DMS153 treated with DMSO at 0.1 percent for 48 hours (cell line): ENCODE measurements around the gene MCF2L2.
"Not testable (repeated sequence)": the region's sequence is repeated elsewhere in the genome, so short reads cannot be mapped to it uniquely, and the experiment has no call there.

ENCODE experiments used
- DNase-seq: peaks from one replicate; lab custom pipeline; 2025; ENCODE audit not compliant: unreplicated experiment; lab: John Stamatoyannopoulos, UW

The MCF2L2 gene

GRCh38 chr3:183372911-183373310 is 55.5 kb downstream of the MCF2L2 start:
- no peak for DNase-seq

DNA sequence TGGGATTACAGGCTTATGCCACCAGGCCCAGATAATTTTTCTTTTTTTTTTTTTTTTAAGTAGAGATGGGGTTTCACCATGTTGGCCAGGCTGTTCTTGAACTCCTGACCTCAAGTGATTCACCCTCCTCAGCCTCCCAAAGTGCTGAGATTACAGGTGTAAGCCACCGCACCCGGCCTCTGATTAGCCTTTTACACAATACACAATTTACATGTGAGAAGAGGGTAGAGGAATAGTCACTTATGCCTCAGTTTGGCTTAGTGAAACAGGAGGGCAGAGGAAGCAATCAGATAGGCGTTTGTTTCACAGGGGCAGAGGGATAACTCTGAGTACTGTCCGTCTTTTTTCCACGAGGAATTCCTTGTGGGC is 56.8 kb downstream of the MCF2L2 start:
- DNase-seq = not testable (repeated sequence)

DNA sequence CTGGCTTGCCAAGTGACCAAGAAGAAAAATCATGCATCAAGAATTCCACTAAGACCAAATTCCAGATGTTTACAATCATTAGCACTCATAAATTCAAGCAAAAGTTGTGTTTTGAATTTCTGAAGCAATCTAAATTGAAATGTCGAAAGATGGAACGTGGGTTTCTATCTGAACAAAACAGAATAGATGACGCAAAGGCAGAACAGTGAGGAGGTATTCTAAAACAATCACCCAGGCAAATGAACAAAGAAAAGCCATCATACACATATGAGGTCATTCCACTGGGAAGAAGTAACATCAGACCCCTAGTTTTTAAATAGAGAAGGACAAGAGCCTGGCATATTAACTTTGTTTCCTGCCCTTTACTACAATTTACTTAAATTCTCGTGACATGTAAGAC is 58.0 kb downstream of the MCF2L2 start:
- no peak for DNase-seq

DNA sequence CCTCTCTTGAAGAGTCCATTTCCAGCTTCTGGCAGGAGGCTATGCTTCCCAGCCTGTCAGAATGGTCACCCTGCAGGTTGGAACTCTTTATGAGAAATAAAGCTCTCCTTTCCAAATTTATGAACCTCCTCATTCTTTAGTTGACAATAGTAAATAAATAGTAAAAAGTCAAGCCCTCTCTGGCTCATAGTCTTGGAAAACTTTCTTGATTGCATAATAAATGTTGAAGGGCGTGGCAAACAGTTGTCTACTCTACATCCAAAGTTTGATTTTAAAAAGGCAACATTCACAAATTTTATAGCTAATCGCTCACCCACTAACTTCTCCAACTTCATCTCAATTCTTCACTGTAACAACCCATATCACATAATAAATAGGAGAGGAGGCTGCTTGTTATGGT is 58.8 kb downstream of the MCF2L2 start:
- DNase-seq = no peak

DNA sequence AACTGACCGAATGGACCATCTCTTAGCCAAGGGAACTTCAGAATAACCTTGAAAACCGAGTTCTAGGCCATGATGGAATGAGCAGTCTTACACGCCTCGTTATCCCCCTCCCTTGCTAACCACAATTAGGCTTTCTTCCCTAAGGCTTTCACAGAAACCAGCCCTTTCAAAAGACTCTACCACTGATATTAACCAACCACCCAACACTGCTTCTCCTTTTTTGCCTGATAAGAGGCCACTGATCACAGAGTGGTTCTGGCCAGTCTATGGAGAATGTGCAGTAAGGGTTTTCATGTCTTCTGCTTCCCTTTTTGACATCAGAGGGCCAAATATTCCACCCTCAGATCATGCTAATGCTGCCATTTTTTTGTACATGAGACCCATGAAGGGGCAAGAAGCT is 59.3 kb downstream of the MCF2L2 start:
- DNase-seq = no peak

DNA sequence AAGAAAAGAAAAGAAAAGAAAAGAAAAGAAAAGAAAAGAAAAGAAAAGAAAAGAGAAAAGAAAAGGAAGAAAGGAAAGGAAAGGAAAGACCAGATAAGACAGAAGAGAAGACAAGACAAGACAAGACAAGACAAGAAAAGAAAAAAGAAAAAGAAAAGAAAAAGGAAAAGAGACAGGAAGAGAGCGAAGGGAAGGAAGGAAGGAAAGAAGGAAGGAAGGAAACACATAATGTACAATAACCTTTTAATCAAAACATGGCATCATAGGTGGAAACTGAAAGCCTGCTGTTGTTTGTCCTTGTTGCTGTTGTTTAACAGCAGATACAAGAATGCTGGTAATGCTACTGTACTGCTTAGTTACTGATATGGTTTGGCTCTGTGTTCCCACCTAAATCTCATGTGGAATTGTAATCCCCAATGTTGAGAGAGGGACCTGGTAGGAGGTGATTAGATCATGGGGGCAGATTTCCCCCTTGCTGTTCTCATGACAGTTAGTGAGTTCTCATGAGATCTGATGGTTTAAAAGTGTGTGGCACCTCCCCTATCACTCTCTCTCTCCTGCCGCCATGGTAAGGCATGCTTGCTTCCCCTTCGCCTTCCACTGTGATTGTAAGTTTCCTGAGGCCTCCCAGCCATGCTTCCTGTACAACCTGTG is 67.3 kb downstream of the MCF2L2 start:
- DNase-seq = no peak

GRCh38 chr3:183359036-183359435 is 69.4 kb downstream of the MCF2L2 start:
- no peak for DNase-seq

DNA sequence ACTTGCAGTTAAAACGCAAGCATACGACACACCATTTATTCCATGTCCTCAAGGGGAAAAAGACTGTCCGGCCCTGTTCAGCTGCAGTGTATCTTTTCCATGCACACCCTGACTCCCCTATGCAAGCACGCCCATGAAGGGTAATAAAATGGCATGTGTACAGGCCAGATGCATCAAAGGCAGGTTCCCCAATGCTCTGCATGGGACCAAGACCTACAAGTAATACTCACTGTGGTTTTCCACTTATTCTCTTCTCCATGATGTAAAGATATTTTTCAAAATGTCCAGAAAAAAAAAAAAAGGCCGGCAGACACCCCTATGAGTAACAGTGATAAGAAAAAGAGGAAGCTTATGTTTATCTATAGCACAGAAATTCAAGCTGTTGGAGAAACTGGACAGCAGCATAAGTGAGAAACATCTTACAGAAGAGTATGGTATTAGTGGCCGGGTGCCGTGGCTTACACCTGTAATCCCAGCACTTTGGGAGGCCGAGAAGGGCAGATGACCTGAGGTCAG is 70.8 kb downstream of the MCF2L2 start:
- no peak for DNase-seq

DNA sequence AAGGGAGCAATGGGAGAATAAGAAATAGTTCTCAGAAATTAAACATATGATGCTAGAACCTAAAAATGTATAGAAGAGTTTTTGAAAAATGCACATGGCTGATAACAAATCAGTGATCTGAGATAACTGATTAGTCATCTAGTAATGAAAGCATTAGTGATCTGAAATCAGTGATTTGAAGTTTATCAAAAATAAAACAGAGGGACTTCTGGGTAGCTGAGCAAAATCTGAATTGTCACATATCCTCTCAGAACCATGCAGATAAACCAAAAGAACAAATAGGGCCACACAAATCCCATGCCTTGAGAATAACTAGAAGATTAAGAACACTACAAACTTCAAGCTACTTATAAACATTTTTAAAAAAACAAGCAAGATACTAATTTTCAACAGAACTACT is 71.5 kb downstream of the MCF2L2 start:
- DNase-seq = no peak

DNA sequence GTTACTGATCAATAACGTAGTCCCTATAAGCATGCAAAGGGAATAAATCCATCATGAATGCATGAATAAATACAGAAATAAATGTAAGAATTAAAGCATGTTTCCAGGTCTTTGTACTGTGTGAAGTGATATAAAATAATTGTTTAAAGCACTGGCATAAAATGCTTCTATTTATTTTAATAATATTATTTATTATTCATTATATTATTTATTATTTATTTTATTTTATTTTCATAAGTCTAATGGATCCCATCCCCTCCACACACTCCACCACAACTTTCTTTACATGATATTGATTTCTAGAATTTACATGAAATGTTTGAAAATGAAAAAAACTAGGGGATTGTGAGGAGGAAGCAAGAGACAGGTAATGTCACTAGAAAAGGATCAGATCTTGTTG is 73.5 kb downstream of the MCF2L2 start:
- no peak for DNase-seq

DNA sequence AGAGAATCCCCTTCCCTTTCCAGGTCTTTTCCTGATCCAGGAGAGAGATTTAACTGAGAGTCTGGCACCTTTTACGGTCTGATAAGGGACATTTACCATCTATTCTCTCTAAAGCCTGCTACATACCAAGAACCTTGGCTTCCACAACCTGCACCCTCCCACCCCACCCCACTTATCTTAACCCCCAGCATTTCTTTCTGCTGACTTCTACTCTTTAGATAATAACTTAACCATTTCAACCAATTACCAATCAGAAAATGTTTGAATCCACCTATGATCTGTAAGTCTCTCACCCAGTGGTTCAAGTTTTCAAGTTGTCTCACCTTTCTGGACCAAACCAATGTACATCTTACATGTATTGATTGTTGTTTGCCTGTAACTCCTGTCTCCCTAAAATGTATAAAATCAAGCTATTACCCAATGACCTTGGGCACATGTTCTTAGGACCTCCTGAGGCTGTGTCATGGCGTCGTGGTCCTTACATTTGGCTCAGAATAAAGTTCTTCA is 74.0 kb downstream of the MCF2L2 start:
- no peak for DNase-seq

DNA sequence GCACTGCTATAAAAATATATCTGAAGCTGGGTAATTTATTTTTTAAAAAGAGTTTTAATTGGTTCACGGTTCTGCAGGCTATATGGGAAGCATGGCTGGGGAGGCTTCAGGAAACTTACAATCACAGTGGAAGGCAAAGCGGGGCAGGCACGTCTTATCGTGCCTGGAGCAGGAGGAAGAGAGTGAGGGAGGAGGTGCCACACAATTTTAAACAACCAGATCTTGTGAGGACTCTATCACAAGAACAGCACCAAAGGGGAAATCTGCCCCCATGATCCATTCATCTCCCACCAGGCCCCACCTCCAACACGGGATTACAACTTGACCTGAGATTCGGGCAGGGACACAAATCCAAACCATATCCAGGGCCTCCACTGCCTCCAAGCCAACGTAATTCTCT is 75.0 kb downstream of the MCF2L2 start:
- DNase-seq = no peak

GRCh38 chr3:183350164-183350563 is 78.3 kb downstream of the MCF2L2 start:
- DNase-seq = no peak

DNA sequence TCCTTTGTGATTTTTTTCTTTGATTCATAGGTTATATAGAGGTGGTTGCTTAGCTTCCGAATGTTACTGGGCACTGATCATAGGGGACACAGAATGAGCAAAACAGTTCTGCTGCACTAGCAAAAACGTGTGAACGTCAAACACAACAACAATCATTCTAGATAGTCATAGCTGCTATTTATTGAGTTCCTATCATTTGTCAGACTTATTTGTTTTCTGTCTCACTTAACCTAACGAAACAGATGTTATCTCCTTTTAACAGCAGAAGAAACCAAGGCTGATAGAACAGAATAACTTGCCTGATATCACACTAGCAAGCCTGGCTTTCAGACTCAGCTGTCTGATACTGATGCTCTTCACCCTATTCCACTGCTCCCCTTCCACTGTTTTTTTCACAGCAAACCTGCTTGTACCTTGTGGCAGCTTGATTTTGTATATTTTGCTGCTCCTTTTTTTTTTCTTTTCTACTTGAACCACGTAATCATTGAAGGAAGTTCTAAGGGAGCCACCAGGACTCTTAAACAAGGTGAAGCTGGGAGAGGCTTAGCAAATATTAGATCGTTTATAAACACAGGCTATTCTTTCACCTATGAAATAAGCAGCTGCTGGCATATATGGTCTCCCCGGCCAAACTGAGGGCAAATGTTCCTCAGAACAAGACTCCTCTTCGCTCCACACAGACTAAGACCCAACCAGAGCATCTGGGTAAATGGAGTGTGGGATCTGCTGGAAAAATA is 78.8 kb downstream of the MCF2L2 start:
- DNase-seq = peak; percentile 51

DNA sequence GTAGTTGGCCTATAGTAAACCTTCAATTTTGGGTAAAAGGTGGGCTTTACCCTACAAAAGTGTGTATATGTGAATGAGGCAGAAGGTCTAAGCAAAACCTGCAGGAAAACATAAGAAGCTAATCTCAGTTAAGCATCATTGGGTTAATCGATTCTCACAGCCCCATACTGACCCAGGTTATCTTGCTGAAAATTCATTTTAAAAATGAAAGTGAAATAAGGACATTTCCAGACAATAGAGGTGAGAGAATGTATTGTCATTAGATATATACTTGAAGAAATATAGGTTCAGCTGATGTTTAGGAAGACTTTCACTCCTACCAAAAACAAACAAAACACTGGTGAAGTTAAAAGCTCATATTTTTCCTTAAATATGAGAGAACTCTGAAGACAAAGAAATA is 85.6 kb downstream of the MCF2L2 start:
- no peak for DNase-seq

GRCh38 chr3:183341545-183342288 is 86.7 kb downstream of the MCF2L2 start:
- peak; percentile 39 for DNase-seq

DNA sequence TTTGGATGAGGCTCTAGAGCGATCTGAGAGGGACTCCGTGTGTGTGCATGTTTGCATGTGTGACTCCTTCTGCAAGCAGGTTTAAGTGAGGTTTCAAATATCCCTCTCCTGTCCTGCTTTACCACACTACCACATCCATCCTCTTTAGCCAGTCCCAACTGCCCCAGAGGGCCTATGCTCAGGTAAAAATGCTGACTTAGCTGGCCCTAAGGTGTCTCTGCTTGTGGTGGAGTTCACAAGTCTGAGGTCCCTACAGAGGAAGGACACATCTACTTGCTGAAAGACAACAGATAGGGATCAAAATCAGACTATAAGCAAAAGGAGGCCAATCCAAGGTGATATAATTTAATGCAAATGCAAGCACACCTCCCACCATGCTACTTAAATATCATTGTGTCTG is 88.2 kb downstream of the MCF2L2 start:
- DNase-seq = no peak

DNA sequence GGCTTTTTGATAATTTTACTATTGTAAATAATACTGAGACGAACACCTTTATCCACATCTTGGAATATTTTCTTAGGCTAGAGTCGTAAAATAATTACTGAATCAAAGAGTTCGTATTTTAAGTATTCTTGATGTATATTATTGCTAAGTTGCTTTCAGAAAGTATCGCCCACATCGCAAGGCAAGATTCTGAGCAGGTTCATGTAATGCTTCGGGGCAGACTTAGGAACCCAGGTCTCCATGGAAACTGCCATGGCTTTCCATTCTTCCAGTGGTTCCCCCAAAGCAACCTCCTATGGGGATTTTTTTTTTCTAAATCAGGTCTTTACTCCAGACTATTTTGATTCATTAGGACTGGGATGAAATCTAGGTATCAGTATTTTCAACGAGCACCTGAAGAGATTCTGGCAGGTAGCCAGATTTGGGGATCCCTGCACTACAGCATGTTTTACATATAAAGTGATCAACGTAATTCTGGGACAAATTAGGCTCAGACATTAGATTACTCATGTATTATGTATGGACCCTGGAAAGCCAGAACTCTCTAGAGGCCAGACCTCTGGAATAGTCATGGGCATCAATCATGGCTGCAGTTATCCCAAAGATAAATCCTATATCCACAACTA is 88.8 kb downstream of the MCF2L2 start:
- DNase-seq = no peak

GRCh38 chr3:183338520-183338919 is 89.9 kb downstream of the MCF2L2 start:
- DNase-seq = no peak

- DNase-seq = no peak
Observed at GRCh38 chr3:183332487-183332886, 95.9 kb downstream of the MCF2L2 start.

GRCh38 chr3:183331498-183331897 is 96.9 kb downstream of the MCF2L2 start:
- no peak for DNase-seq
